Bronchial epithelial cell (primary cell): ENCODE results near the gene CXCL16. TPM values are rescaled to one million over a fixed set of nuclear protein-coding genes. Genes with fewer than 3 reads are reported as not detected.

Source experiments
- DNase-seq: peaks from one replicate; pipeline ENCODE4 v3.0.0-alpha.2; 2010; ENCODE audit warnings: low read depth
- FAIRE-seq: peaks from 2 replicates; lab custom pipeline; 2011; peaks lifted over from hg19 to GRCh38; lab: Jason Lieb, UNC
- H3K27me3 ChIP-seq: 2 replicates; pipeline ENCODE4 v1.5.1; 2011; ENCODE audit warnings: low read length; ENCODE audit not compliant: control insufficient read depth, insufficient read depth
- H3K36me3 ChIP-seq: 2 replicates; pipeline ENCODE4 v1.5.1; 2011; ENCODE audit warnings: low read length; ENCODE audit not compliant: control insufficient read depth, insufficient read depth
- H3K4me3 ChIP-seq: 2 replicates; pipeline ENCODE4 v1.5.1; 2011; ENCODE audit warnings: mild to moderate bottlenecking, low read depth, low read length, control low read depth
- total RNA-seq: library from RNA; depleted of rRNA; stranded (reverse); fragments of >200 nt; gene quantifications from 2 replicates; pipeline ENCODE4 v1.2.1, GENCODE V29; 2014
- TF ChIP-seq, protein P1 (sequence below): IDR thresholded peaks from 2 replicates; pipeline ENCODE4 v1.5.1; 2011; ENCODE audit warnings: mild to moderate bottlenecking, moderate library complexity, low read length, control low read depth, inconsistent platforms; ENCODE audit not compliant: insufficient read depth, severe bottlenecking

The CXCL16 gene
- total RNA-seq, 1 donor from 2014 or later: 9.2 TPM

DNA sequence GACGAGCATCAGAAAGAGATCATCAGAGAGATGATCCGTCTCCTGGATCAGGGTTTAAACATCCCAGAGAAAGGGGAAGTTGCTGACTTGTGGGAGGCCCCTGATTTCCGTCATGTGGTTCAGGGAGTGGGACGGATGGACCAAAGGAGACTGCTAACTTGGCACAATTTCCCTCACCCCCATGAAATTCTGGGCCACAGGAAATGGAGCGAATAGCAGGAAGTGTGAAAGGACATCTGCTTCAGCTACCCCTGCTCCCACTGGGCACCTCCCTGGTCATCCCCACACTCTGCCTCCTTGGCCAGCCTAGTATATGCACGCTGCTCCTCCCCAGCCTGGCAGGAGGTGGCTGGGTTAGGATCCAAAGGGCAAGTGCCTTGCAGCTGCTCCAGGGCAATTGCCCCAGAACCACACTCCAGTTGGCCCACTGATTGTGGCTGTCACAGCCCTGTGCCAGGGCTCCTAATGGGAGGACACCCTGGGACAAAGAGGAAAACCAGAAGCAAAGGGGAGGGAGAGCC is 28.0 kb downstream of the CXCL16 start:
- FAIRE-seq: no peak

DNA sequence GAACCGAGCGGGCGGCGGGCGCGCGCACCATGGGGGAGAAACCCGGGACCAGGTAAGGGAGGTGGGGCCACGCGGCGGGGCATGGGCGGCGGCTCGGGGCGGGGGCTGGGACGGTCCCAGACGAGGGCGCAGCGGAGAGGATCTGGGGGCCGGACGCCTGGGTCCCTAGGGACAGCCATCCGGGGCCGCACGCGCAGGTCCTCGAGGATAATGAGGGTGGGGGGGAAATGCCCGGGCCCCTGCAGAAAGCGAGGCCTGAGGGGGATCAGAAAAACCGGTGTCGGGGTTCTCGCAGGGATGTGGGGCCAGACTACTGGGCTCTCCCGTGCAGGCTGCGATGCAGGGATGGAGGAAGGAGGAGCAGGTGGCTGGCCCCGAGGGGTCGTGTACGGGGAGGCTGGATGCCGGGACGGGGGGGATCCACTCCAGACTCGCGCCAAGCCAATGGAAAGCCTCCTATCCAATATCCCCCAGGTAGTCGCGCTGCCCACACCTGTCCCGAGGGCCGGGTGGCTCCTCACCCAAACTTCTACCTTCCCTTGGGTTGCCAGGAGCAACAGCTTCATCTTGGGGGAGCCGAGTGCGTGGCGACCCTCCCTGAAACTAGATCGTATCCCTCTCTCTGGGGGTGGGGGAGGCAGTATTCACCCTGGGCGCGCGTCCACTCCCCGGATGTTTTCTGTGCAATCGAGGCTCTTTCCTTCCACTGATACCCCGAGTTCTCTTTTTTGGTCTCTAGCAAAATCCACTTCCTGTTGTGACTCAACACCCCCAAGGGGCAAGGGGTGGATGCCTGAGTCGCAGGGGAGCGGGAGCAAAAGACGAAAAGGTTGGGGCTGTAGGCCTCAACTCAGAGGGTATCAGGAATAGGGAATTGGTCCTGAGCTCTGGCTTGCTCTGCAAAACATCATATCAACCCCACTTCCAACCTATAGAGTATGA is 28.8 kb downstream of the CXCL16 start:
- Histone ChIP-seq H3K36me3 (no peaks in the 10 kb centered on the region), H3K4me3 (peak overlapping the region; percentile 53), H3K27me3 (no peaks in the 10 kb centered on the region)
- FAIRE-seq (no peak), DNase-seq (no peak)
- TF ChIP-seq, protein P1, sequence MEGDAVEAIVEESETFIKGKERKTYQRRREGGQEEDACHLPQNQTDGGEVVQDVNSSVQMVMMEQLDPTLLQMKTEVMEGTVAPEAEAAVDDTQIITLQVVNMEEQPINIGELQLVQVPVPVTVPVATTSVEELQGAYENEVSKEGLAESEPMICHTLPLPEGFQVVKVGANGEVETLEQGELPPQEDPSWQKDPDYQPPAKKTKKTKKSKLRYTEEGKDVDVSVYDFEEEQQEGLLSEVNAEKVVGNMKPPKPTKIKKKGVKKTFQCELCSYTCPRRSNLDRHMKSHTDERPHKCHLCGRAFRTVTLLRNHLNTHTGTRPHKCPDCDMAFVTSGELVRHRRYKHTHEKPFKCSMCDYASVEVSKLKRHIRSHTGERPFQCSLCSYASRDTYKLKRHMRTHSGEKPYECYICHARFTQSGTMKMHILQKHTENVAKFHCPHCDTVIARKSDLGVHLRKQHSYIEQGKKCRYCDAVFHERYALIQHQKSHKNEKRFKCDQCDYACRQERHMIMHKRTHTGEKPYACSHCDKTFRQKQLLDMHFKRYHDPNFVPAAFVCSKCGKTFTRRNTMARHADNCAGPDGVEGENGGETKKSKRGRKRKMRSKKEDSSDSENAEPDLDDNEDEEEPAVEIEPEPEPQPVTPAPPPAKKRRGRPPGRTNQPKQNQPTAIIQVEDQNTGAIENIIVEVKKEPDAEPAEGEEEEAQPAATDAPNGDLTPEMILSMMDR: no peak

More for the DNA sequence above, 28.0 kb downstream of the CXCL16 start:
- TF ChIP-seq, protein P1: no peak
- DNase-seq: no peak
- no peak overlapping the region for H3K4me3 ChIP-seq
- H3K36me3 ChIP-seq: no peaks in the 10 kb centered on the region
- H3K27me3 ChIP-seq: no peaks in the 10 kb centered on the region

DNA sequence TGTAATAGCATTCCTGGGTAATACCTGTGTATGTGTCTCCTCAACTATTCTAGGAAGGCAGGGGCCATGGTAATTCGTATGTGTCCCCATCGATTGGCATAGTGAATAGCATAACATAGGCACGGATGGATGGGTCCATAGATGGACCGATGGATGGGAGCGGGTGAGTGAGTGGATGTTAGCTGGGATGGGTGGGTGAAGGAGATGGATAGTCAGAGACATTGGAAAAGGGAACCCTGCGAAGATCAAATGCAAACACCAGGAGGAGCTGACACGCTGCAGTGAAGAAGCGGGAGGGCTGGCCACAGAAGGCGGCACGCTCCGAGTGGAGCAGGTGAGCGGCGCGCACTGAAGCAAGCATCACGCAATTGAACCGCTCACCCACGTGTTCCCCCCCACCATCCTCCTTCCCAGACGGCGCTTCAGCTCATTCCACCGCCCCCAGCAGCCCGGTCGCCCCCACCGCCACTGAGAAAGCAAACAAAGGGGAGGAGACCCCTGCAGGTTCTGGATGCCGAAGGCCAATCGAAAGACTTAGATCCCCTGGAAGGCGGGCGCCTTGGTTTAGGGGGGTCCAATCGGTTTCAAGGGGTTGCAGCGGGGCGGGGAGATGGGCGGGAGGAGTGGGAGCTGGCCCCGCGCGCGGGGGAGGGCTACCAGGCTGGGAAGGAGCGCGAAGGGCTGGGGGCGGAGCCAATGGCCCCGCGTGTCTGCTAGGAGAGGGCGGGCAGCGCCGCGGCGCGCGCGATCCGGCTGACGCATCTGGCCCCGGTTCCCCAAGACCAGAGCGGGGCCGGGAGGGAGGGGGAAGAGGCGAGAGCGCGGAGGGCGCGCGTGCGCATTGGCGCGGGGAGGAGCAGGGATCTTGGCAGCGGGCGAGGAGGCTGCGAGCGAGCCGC is 29.7 kb downstream of the CXCL16 start, which contains the start of gene ARRB2:
Gene ARRB2 (plus strand): TSS at position 839 of the 899 bp plus-strand sequence. CDS start 90 bp downstream, outside the sequence.
- H3K27me3 ChIP-seq: no peaks in the 10 kb centered on the region
- TF ChIP-seq, protein P1: peak; percentile 84
- peak within 1 kb of the TSS; percentile 53 for H3K4me3 ChIP-seq
- DNase-seq (peak; percentile 88), FAIRE-seq (peak; percentile 75)
- H3K36me3 ChIP-seq: no peaks in the 10 kb centered on the region

DNA sequence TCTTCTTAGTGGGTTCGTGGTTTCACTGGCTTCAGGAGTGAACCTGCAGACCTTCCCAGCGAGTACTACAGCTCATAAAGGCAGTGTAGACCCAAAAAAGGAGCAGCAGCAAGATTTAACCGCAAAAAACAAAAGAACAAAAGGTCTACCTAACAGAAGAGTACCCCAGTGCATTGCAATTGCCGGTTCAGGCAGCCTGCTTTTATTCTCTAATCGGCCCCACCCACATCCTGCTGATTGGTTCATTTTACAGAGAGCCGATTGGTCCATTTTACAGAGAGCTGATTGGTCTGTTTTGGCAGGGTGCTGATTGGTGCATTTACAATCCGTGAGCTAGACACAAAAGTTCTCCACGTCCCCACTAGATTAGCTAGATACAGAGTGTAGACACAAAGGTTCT is 31.3 kb downstream of the CXCL16 start:
- Histone ChIP-seq H3K4me3 (no peak overlapping the region), H3K27me3 (no peaks in the 10 kb centered on the region), H3K36me3 (no peaks in the 10 kb centered on the region)
- FAIRE-seq (no peak), DNase-seq (no peak)
- TF ChIP-seq, protein P1: no peak

DNA sequence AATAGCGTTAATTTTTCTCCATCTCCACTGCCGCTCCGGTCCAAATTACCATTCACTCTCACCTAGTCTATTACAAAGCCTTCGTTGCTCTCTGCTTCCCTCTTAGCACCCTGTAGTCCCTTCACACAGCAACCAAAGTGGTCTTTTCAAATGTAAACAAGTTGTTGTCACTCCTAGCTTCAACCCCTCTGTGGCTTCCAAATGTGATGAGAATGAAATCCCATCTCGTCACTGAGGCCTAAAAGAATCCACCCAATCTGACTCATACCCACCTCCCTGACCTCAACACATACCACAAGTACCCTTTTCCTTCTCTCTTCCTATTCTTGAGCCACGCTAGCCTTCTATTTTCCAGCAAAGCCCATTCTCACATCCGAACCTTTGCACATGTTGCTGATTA is 33.6 kb downstream of the CXCL16 start:
- H3K36me3 ChIP-seq: no peaks in the 10 kb centered on the region
- TF ChIP-seq, protein P1: no peak
- H3K27me3 ChIP-seq: no peaks in the 10 kb centered on the region
- H3K4me3 ChIP-seq: no peak overlapping the region
- FAIRE-seq (peak; percentile 50), DNase-seq (peak; percentile 20)
